DND-41 (cell line): ENCODE data around the gene BCLAF3.

Experiments
- ATAC-seq: fragments of 200-7000 bp; cut with Tn5 transposase; 3 replicates; pipeline ENCODE4 v1.9.1; 2021; ENCODE audit warnings: low read depth; ENCODE audit not compliant: insufficient read depth
- DNase-seq: peaks from one replicate; pipeline ENCODE4 v3.0.0-alpha.2; 2020
- H2AFZ ChIP-seq: 2 replicates; pipeline ENCODE4 v1.6.0; 2012; ENCODE audit warnings: low read depth, low read length
- H3K27ac ChIP-seq: 2 replicates; pipeline ENCODE4 v1.5.1; 2012; ENCODE audit warnings: low read length, inconsistent platforms
- H3K27me3 ChIP-seq: fragments of 200-600 bp; sonication (generic); 2 replicates; pipeline ENCODE4 v1.6.0; 2012; ENCODE audit warnings: low read length, mild to moderate bottlenecking, inconsistent platforms; ENCODE audit not compliant: insufficient read depth, poor library complexity
- H3K36me3 ChIP-seq: 2 replicates; pipeline ENCODE4 v1.5.1; 2012; ENCODE audit warnings: low read length, inconsistent platforms; ENCODE audit not compliant: insufficient read depth
- H3K4me1 ChIP-seq: 2 replicates; pipeline ENCODE4 v1.5.1; 2012; ENCODE audit warnings: mild to moderate bottlenecking, low read length; ENCODE audit not compliant: insufficient read depth
- H3K4me2 ChIP-seq: 2 replicates; pipeline ENCODE4 v1.6.0; 2012; ENCODE audit warnings: mild to moderate bottlenecking, moderate library complexity, low read length, inconsistent platforms; ENCODE audit not compliant: insufficient read depth
- H3K4me3 ChIP-seq, 2 experiments: fragments of 200-600 bp in 1 of 2; shearing (Covaris generic) in 1 of 2; 2 replicates each; pipeline ENCODE4 v1.5.1; 2012 to 2016; ENCODE audit warnings: inconsistent platforms in 2 of 2, low read length in 2 of 2, mild to moderate bottlenecking in 2 of 2, low read depth in 1 of 2, moderate library complexity in 1 of 2
- H3K79me2 ChIP-seq: 2 replicates; pipeline ENCODE4 v1.6.0; 2012; ENCODE audit warnings: low read length, inconsistent platforms; ENCODE audit not compliant: insufficient read depth
- H3K9ac ChIP-seq: 2 replicates; pipeline ENCODE4 v1.6.0; 2012; ENCODE audit warnings: low read depth, mild to moderate bottlenecking, inconsistent platforms, low read length, moderate library complexity
- H3K9me3 ChIP-seq: 2 replicates; pipeline ENCODE4 v1.5.1; 2012; ENCODE audit warnings: low read length, moderate library complexity, mild to moderate bottlenecking, inconsistent platforms; ENCODE audit not compliant: insufficient read depth, severe bottlenecking
- H4K20me1 ChIP-seq: 2 replicates; pipeline ENCODE4 v1.6.0; 2012; ENCODE audit warnings: low read length; ENCODE audit not compliant: insufficient read depth
- EZH2 ChIP-seq: IDR thresholded peaks from 3 replicates; pipeline ENCODE4 v1.6.1; 2012; ENCODE audit warnings: borderline replicate concordance, low read depth, mild to moderate bottlenecking, moderate library complexity, low read length, inconsistent platforms; ENCODE audit not compliant: severe bottlenecking
- TF ChIP-seq, protein P1 (sequence below): IDR thresholded peaks from 2 replicates; pipeline ENCODE4 v1.5.1; 2012; ENCODE audit warnings: borderline replicate concordance, low read length, moderate library complexity, mild to moderate bottlenecking; ENCODE audit not compliant: poor library complexity, severe bottlenecking; ENCODE audit errors: extremely low read depth

The BCLAF3 gene

DNA sequence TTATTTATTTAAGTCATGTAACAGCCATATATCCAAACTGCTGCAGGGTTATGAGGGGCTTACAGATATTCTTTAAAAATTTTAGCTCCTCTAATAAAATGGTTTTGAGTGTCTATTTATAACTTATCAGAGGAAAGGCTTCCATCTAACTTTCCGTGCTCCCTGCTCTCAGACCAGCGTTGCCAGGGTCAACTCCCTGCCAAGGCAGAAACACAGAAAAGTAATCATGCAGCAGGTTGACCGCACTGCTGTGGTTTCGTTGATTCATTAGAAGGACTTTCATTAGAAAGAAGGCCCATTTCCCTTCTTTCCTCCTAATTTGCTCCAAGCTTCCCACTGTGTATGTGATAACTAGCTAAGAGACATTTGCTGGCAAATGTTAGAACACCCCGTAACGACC lies 33.9 kb downstream of the BCLAF3 start:
- Histone ChIP-seq H3K9ac (no peak overlapping the region), H3K9me3 (no peaks in the 10 kb centered on the region), H3K4me3 (no peak overlapping the region), H3K4me1 (no peaks in the 10 kb centered on the region), H3K27me3 (no peaks in the 10 kb centered on the region), H3K4me2 (no peak overlapping the region), H2AFZ (no peak overlapping the region), H3K79me2 (no peaks in the 10 kb centered on the region), H3K27ac (no peak overlapping the region), H4K20me1 (no peaks in the 10 kb centered on the region), H3K36me3 (0 out of 2 replicates have a peak, but pooled peaks cover 6% of the 10 kb centered on the region)
- no peak for TF ChIP-seq EZH2
- TF ChIP-seq, protein P1, sequence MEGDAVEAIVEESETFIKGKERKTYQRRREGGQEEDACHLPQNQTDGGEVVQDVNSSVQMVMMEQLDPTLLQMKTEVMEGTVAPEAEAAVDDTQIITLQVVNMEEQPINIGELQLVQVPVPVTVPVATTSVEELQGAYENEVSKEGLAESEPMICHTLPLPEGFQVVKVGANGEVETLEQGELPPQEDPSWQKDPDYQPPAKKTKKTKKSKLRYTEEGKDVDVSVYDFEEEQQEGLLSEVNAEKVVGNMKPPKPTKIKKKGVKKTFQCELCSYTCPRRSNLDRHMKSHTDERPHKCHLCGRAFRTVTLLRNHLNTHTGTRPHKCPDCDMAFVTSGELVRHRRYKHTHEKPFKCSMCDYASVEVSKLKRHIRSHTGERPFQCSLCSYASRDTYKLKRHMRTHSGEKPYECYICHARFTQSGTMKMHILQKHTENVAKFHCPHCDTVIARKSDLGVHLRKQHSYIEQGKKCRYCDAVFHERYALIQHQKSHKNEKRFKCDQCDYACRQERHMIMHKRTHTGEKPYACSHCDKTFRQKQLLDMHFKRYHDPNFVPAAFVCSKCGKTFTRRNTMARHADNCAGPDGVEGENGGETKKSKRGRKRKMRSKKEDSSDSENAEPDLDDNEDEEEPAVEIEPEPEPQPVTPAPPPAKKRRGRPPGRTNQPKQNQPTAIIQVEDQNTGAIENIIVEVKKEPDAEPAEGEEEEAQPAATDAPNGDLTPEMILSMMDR, result no peak
- ATAC-seq, result no peak
- DNase-seq, result no peak

DNA sequence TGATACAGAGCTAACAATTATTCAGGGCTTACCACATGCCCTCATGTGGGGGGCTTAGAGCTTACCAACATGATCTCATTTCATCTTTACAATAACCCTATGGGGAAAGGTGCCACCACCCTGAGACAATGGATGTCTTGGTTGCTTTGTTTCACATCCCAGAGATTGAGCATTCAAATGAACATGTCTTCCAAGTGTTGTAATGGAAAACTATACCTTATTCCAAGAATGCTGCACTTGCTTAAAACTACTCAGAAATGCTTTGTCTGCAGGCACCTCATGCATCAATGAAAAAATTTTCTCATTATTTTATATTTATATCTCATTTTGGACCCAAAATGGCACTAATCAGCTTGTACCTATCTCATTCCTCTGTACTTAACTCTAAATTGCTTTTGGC lies 34.6 kb downstream of the BCLAF3 start:
- Histone ChIP-seq H2AFZ (no peak overlapping the region), H3K4me1 (no peaks in the 10 kb centered on the region)

DNA sequence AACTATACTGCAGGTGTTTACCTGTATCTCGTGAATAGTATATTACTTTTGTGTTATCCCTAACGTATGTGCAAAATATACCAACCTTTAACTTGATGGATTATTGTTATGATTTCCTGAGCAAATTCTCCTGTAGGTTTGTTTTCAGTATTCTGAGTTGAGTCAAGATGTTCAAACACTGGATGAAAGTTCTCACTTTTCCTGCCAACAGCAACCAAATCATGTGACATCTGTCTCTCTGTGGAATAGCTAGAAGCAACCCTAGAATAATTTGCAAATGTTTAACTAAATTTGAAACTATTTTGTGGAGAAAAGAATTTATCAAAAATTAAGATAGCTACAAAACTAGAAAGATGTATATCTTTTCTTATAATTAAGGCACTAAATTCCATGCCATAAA lies 35.6 kb downstream of the BCLAF3 start:
- no peak overlapping the region for H3K9ac ChIP-seq

More for the DNA sequence above, 34.6 kb downstream of the BCLAF3 start:
- Histone ChIP-seq H3K9me3 (no peaks in the 10 kb centered on the region), H3K79me2 (no peaks in the 10 kb centered on the region), H4K20me1 (no peaks in the 10 kb centered on the region), H3K9ac (no peak overlapping the region), H3K27me3 (no peaks in the 10 kb centered on the region), H3K4me3 (no peak overlapping the region), H3K27ac (no peak overlapping the region), H3K4me2 (no peak overlapping the region), H3K36me3 (0 out of 2 replicates have a peak, but pooled peaks cover 6% of the 10 kb centered on the region)
- DNase-seq, result no peak
- no peak for TF ChIP-seq EZH2
- TF ChIP-seq, protein P1, result no peak
- no peak for ATAC-seq

More for the DNA sequence above, 35.6 kb downstream of the BCLAF3 start:
- no peak for TF ChIP-seq EZH2
- TF ChIP-seq, protein P1, result no peak
- Histone ChIP-seq H3K4me2 (no peak overlapping the region), H3K9me3 (no peaks in the 10 kb centered on the region), H2AFZ (no peak overlapping the region), H3K4me1 (no peaks in the 10 kb centered on the region), H3K79me2 (no peaks in the 10 kb centered on the region), H3K27me3 (no peaks in the 10 kb centered on the region), H3K36me3 (0 out of 2 replicates have a peak, but pooled peaks cover 6% of the 10 kb centered on the region), H3K27ac (no peak overlapping the region), H3K4me3 (no peak overlapping the region), H4K20me1 (no peaks in the 10 kb centered on the region)
- ATAC-seq (no peak), DNase-seq (no peak)
